ENCODE measurements around the gene SFXN2.
"Not testable (repeated sequence)": the region's sequence is repeated elsewhere in the genome, so short reads cannot be mapped to it uniquely, and the experiment has no call there.

SFXN2 gene

GRCh38 chr10:102752934-102753664 lies 38.7 kb downstream of the SFXN2 start:
- peak overlapping the region; percentile 60 for H3K27ac ChIP-seq (ENCODE audit: low read depth, low read length)
- no peaks in the 10 kb centered on the region for H3K36me3 ChIP-seq (ENCODE audit: control insufficient read depth, insufficient read depth, low read length)
- H3K4me1 ChIP-seq (ENCODE audit: control insufficient read depth, insufficient read depth, low read length) = peaks cover 17% of the 10 kb centered on the region
- H3K9ac ChIP-seq (ENCODE audit: low read length) = no peak overlapping the region
- no peaks in the 10 kb centered on the region for H3K27me3 ChIP-seq (ENCODE audit: control insufficient read depth, insufficient read depth, low read length)
- no peak overlapping the region for H3K4me3 ChIP-seq (ENCODE audit: low read length)

GRCh38 chr10:102753718-102754117 lies 39.3 kb downstream of the SFXN2 start:
- peak overlapping the region; percentile 60 for H3K27ac ChIP-seq (ENCODE audit: low read depth, low read length)
- no peaks in the 10 kb centered on the region for H3K36me3 ChIP-seq (ENCODE audit: control insufficient read depth, insufficient read depth, low read length)
- H3K4me1 ChIP-seq (ENCODE audit: control insufficient read depth, insufficient read depth, low read length) = peaks cover 17% of the 10 kb centered on the region
- no peak overlapping the region for H3K9ac ChIP-seq (ENCODE audit: low read length)
- no peaks in the 10 kb centered on the region for H3K27me3 ChIP-seq (ENCODE audit: control insufficient read depth, insufficient read depth, low read length)
- no peak overlapping the region for H3K4me3 ChIP-seq (ENCODE audit: low read length)

GRCh38 chr10:102757323-102757722 lies 42.9 kb downstream of the SFXN2 start:
- Histone ChIP-seq H3K4me3 (ENCODE audit: low read length) (no peak overlapping the region), H3K36me3 (ENCODE audit: control insufficient read depth, insufficient read depth, low read length) (no peaks in the 10 kb centered on the region), H3K4me1 (ENCODE audit: control insufficient read depth, insufficient read depth, low read length) (peaks cover 12% of the 10 kb centered on the region), H3K27ac (ENCODE audit: low read depth, low read length) (no peak overlapping the region), H3K27me3 (ENCODE audit: control insufficient read depth, insufficient read depth, low read length) (no peaks in the 10 kb centered on the region), H3K9ac (ENCODE audit: low read length) (no peak overlapping the region)

GRCh38 chr10:102758240-102758932 lies 44.0 kb downstream of the SFXN2 start:
- Histone ChIP-seq H3K4me3 (ENCODE audit: low read length) (no peak overlapping the region), H3K27ac (ENCODE audit: low read depth, low read length) (peak overlapping the region; percentile 82), H3K4me1 (ENCODE audit: control insufficient read depth, insufficient read depth, low read length) (peaks cover 5% of the 10 kb centered on the region), H3K36me3 (ENCODE audit: control insufficient read depth, insufficient read depth, low read length) (no peaks in the 10 kb centered on the region), H3K27me3 (ENCODE audit: control insufficient read depth, insufficient read depth, low read length) (no peaks in the 10 kb centered on the region), H3K9ac (ENCODE audit: low read length) (no peak overlapping the region)

- H3K27me3 ChIP-seq (ENCODE audit: control insufficient read depth, insufficient read depth, low read length); H3K4me3 ChIP-seq (ENCODE audit: low read length); H3K4me1 ChIP-seq (ENCODE audit: control insufficient read depth, insufficient read depth, low read length); H3K9ac ChIP-seq (ENCODE audit: low read length); H3K36me3 ChIP-seq (ENCODE audit: control insufficient read depth, insufficient read depth, low read length): not testable (repeated sequence)
- H3K27ac ChIP-seq (ENCODE audit: low read depth, low read length) = peak overlapping the region; percentile 82
Measured at GRCh38 chr10:102758933-102759262, 44.5 kb downstream of the SFXN2 start.

GRCh38 chr10:102759497-102760210 lies 45.2 kb downstream of the SFXN2 start:
- no peak overlapping the region for H3K4me3 ChIP-seq (ENCODE audit: low read length)
- H3K27me3 ChIP-seq (ENCODE audit: control insufficient read depth, insufficient read depth, low read length) = no peaks in the 10 kb centered on the region
- no peaks in the 10 kb centered on the region for H3K36me3 ChIP-seq (ENCODE audit: control insufficient read depth, insufficient read depth, low read length)
- peak overlapping the region; percentile 72 for H3K27ac ChIP-seq (ENCODE audit: low read depth, low read length)
- peaks cover 4% of the 10 kb centered on the region for H3K4me1 ChIP-seq (ENCODE audit: control insufficient read depth, insufficient read depth, low read length)
- H3K9ac ChIP-seq (ENCODE audit: low read length) = no peak overlapping the region

GRCh38 chr10:102761981-102762380 lies 47.5 kb downstream of the SFXN2 start:
- no peaks in the 10 kb centered on the region for H3K36me3 ChIP-seq (ENCODE audit: control insufficient read depth, insufficient read depth, low read length)

GRCh38 chr10:102762401-102763015 lies 48.1 kb downstream of the SFXN2 start:
- Histone ChIP-seq H3K27ac (ENCODE audit: low read depth, low read length) (no peak overlapping the region), H3K4me3 (ENCODE audit: low read length) (no peak overlapping the region), H3K36me3 (ENCODE audit: control insufficient read depth, insufficient read depth, low read length) (no peaks in the 10 kb centered on the region), H3K27me3 (ENCODE audit: control insufficient read depth, insufficient read depth, low read length) (no peaks in the 10 kb centered on the region), H3K4me1 (ENCODE audit: control insufficient read depth, insufficient read depth, low read length) (peaks cover 7% of the 10 kb centered on the region), H3K9ac (ENCODE audit: low read length) (no peak overlapping the region)

More at GRCh38 chr10:102761981-102762380, 47.5 kb downstream of the SFXN2 start:
- Histone ChIP-seq H3K27ac (ENCODE audit: low read depth, low read length) (no peak overlapping the region), H3K4me1 (ENCODE audit: control insufficient read depth, insufficient read depth, low read length) (peaks cover 7% of the 10 kb centered on the region), H3K27me3 (ENCODE audit: control insufficient read depth, insufficient read depth, low read length) (no peaks in the 10 kb centered on the region), H3K9ac (ENCODE audit: low read length) (no peak overlapping the region), H3K4me3 (ENCODE audit: low read length) (no peak overlapping the region)

GRCh38 chr10:102763037-102763607 lies 48.7 kb downstream of the SFXN2 start:
- peaks cover 7% of the 10 kb centered on the region for H3K4me1 ChIP-seq (ENCODE audit: control insufficient read depth, insufficient read depth, low read length)
- H3K27me3 ChIP-seq (ENCODE audit: control insufficient read depth, insufficient read depth, low read length) = no peaks in the 10 kb centered on the region
- no peak overlapping the region for H3K9ac ChIP-seq (ENCODE audit: low read length)
- H3K36me3 ChIP-seq (ENCODE audit: control insufficient read depth, insufficient read depth, low read length) = no peaks in the 10 kb centered on the region
- H3K4me3 ChIP-seq (ENCODE audit: low read length) = no peak overlapping the region
- H3K27ac ChIP-seq (ENCODE audit: low read depth, low read length) = no peak overlapping the region

- H3K4me1 ChIP-seq (ENCODE audit: control insufficient read depth, insufficient read depth, low read length) = peaks cover 7% of the 10 kb centered on the region
- no peak overlapping the region for H3K9ac ChIP-seq (ENCODE audit: low read length)
- H3K36me3 ChIP-seq (ENCODE audit: control insufficient read depth, insufficient read depth, low read length) = no peaks in the 10 kb centered on the region
- H3K27me3 ChIP-seq (ENCODE audit: control insufficient read depth, insufficient read depth, low read length) = no peaks in the 10 kb centered on the region
- no peak overlapping the region for H3K4me3 ChIP-seq (ENCODE audit: low read length)
- H3K27ac ChIP-seq (ENCODE audit: low read depth, low read length) = no peak overlapping the region
Measured at GRCh38 chr10:102764470-102765161, 50.2 kb downstream of the SFXN2 start.

GRCh38 chr10:102765336-102765735 lies 50.9 kb downstream of the SFXN2 start:
- Histone ChIP-seq H3K4me1 (ENCODE audit: control insufficient read depth, insufficient read depth, low read length) (peaks cover 7% of the 10 kb centered on the region), H3K9ac (ENCODE audit: low read length) (no peak overlapping the region), H3K36me3 (ENCODE audit: control insufficient read depth, insufficient read depth, low read length) (no peaks in the 10 kb centered on the region), H3K27me3 (ENCODE audit: control insufficient read depth, insufficient read depth, low read length) (no peaks in the 10 kb centered on the region), H3K27ac (ENCODE audit: low read depth, low read length) (no peak overlapping the region), H3K4me3 (ENCODE audit: low read length) (no peak overlapping the region)
